Breast epithelium (tissue), 4 donors: ENCODE results near the gene ZG16B. TPM values are rescaled to one million over a fixed set of nuclear protein-coding genes. Genes with fewer than 3 reads are reported as not detected.

ENCODE experiments used
- DNase-seq, 2 donors: peaks; one replicate each; pipeline ENCODE4 v3.0.0-alpha.2; 2019; ENCODE audit warnings: low spot score in 2 of 2
- H3K27ac ChIP-seq, 2 donors: fragments of 200-600 bp; sonication (generic) in 1 of 2; one replicate each; pipeline ENCODE4 v1.5.1; 2016 to 2019; ENCODE audit warnings: mild to moderate bottlenecking in 1 of 2
- H3K27me3 ChIP-seq, 2 donors: fragments of 200-600 bp; sonication (generic) in 1 of 2; one replicate each; pipeline versions ENCODE4 v1.5.1 to v1.6.0; 2017 to 2019; ENCODE audit warnings: control low read depth in 1 of 2, mild to moderate bottlenecking in 1 of 2
- H3K36me3 ChIP-seq: fragments of 200-600 bp; one replicate; pipeline ENCODE4 v1.5.1; 2019
- H3K4me1 ChIP-seq, 2 donors: fragments of 200-600 bp; sonication (generic); one replicate each; pipeline ENCODE4 v1.5.1; 2016 to 2019; ENCODE audit warnings: control low read depth in 1 of 2
- H3K4me3 ChIP-seq, 3 donors: fragments of 200-600 bp; sonication (generic); 1 replicate in 2 of 3; 2 replicates in 1 of 3; pipeline ENCODE4 v1.5.1; 2016 to 2019; ENCODE audit warnings: mild to moderate bottlenecking in 3 of 3, moderate library complexity in 2 of 3
- H3K9me3 ChIP-seq, 2 donors: fragments of 200-600 bp; sonication (generic) in 1 of 2; one replicate each; pipeline ENCODE4 v1.5.1; 2016 to 2019; ENCODE audit warnings: control low read depth in 1 of 2
- POLR2A ChIP-seq: fragments of 450-650 bp; IDR thresholded peaks from one replicate; pipeline ENCODE4 v1.6.1; 2016; ENCODE audit warnings: antibody characterized with exemption, mild to moderate bottlenecking, moderate library complexity
- POLR2AphosphoS5 ChIP-seq, 3 donors: sonication (generic); formaldehyde crosslinking; IDR thresholded peaks; one replicate each; pipeline ENCODE4 v1.6.1; 2017; ENCODE audit warnings: antibody characterized with exemption in 3 of 3
- intact Hi-C: fragments of 100-400 bp; cut with DNase I; formaldehyde crosslinking; loops from one replicate; pipeline ENCODE4 v1.15.1; 2023; ENCODE audit warnings: low total_unique reads
- total RNA-seq, 3 donors: library from RNA; depleted of rRNA; stranded (reverse); fragments of >200 nt; gene quantifications; one replicate each; pipeline ENCODE4 v1.1.0, GENCODE V29; 2016
- TF ChIP-seq, protein P1 (sequence below), 3 donors: fragments of 450-650 bp; IDR thresholded peaks; one replicate each; pipeline ENCODE4 v1.5.1; 2016 to 2017; ENCODE audit warnings: antibody characterized with exemption in 3 of 3, mild to moderate bottlenecking in 3 of 3, moderate library complexity in 3 of 3

The ZG16B gene
- total RNA-seq, 3 donors from 2014 or later: 24.6 to 46.5 TPM; not detected in 1

DNA sequence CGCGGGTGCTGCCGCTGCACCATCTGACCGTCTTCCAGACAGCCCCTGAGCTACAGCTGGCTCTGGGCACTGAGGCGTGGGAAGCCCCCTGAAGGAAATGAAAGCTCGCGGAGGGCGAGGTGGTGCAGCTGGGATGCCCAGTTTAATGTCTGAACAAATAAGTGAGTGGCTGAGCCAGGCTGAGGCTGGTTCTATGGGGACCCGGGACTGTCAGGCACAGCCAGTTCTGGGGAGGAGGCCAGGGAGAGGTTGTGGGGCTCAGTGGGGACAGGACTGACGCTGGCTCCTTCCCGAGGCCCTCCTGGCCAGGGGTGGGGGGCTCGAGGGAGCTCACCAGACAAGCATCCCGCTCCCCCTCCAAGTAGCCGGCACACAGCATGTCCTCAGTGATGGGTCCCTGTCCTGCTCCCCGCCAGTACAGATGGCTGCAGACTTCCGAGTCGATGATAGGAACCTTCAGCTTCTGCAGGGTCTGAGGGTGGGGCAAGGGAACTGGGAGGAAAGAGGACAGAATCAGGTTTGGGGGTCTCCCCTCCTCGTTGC is 23.5 kb downstream of the ZG16B start:
- intact Hi-C loops: loop anchor here (10.0 kb wide), 1 partner anchor 99 kb away; the partner anchor contains the start of gene SRRM2
- Histone ChIP-seq H3K4me3 (no peak overlapping the region), H3K9me3 (peaks cover 0 to 8% of the 10 kb centered on the region in 2 donors), H3K36me3 (no peaks in the 10 kb centered on the region), H3K4me1 (no peaks in the 10 kb centered on the region), H3K27ac (no peak overlapping the region), H3K27me3 (peaks cover 0 to 14% of the 10 kb centered on the region in 2 donors)
- no peak for DNase-seq
- TF ChIP-seq POLR2A (no peak), POLR2AphosphoS5 (IDR thresholded peaks at IDR 0.05) (no peak)
- TF ChIP-seq, protein P1, sequence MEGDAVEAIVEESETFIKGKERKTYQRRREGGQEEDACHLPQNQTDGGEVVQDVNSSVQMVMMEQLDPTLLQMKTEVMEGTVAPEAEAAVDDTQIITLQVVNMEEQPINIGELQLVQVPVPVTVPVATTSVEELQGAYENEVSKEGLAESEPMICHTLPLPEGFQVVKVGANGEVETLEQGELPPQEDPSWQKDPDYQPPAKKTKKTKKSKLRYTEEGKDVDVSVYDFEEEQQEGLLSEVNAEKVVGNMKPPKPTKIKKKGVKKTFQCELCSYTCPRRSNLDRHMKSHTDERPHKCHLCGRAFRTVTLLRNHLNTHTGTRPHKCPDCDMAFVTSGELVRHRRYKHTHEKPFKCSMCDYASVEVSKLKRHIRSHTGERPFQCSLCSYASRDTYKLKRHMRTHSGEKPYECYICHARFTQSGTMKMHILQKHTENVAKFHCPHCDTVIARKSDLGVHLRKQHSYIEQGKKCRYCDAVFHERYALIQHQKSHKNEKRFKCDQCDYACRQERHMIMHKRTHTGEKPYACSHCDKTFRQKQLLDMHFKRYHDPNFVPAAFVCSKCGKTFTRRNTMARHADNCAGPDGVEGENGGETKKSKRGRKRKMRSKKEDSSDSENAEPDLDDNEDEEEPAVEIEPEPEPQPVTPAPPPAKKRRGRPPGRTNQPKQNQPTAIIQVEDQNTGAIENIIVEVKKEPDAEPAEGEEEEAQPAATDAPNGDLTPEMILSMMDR (IDR thresholded peaks at IDR 0.05): no peak

DNA sequence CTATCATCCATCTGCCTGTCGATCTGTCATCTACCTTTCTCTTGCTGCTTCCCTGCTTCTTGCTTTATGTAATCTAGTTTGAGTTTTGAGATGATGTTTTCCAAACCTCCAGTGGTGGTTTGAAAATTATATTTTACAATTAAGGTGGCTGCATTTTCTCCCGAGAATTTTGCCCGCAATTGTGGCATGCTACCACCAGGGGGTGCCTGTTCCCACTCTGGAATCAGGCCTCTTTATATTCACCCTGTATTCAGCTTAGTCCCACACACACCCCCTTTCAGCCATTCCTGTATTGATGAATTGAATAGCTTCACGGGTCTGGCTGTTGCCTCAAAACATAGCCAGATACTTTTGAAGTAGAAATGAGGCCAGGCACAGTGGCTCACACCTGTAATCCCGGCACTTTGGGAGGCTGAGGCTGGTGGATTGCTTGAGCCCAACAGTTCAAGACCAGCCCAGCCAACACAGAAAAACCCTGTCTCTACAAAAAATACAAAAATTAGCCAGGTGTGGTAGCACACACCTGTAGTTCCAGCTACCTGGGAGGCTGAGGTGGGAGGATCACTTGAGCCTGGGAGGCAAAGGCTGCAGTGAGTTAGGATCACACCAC is 24.7 kb downstream of the ZG16B start:
- no peaks in the 10 kb centered on the region for H3K36me3 ChIP-seq
- peaks cover 0 to 8% of the 10 kb centered on the region in 2 donors for H3K9me3 ChIP-seq
- no peak overlapping the region for H3K27ac ChIP-seq
- no peak for DNase-seq
- peaks cover 0 to 9% of the 10 kb centered on the region in 2 donors for H3K27me3 ChIP-seq
- no peaks in the 10 kb centered on the region for H3K4me1 ChIP-seq
- intact Hi-C loops: loop anchor here (10.0 kb wide), 1 partner anchor 100 kb away; the partner anchor contains the start of gene SRRM2
- TF ChIP-seq, protein P1 (IDR thresholded peaks at IDR 0.05): peak; percentile 20 to 30 (median 29)
- TF ChIP-seq POLR2A: no peak
- no peak overlapping the region for H3K4me3 ChIP-seq

- Histone ChIP-seq H3K27me3 (peaks cover 0 to 7% of the 10 kb centered on the region in 2 donors), H3K4me1 (no peaks in the 10 kb centered on the region), H3K27ac (no peak overlapping the region), H3K4me3 (no peak overlapping the region), H3K9me3 (peaks cover 0 to 8% of the 10 kb centered on the region in 2 donors), H3K36me3 (no peaks in the 10 kb centered on the region)
- TF ChIP-seq POLR2A: no peak
- no peak for TF ChIP-seq POLR2AphosphoS5 (IDR thresholded peaks at IDR 0.05)
- TF ChIP-seq, protein P1 (IDR thresholded peaks at IDR 0.05): no peak
- DNase-seq: no peak
- intact Hi-C loops: loop anchor here (10.0 kb wide), 1 partner anchor 101 kb away; the partner anchor contains the start of gene SRRM2
Measured at GRCh38 chr16:2855536-2855935, 25.4 kb downstream of the ZG16B start.

DNA sequence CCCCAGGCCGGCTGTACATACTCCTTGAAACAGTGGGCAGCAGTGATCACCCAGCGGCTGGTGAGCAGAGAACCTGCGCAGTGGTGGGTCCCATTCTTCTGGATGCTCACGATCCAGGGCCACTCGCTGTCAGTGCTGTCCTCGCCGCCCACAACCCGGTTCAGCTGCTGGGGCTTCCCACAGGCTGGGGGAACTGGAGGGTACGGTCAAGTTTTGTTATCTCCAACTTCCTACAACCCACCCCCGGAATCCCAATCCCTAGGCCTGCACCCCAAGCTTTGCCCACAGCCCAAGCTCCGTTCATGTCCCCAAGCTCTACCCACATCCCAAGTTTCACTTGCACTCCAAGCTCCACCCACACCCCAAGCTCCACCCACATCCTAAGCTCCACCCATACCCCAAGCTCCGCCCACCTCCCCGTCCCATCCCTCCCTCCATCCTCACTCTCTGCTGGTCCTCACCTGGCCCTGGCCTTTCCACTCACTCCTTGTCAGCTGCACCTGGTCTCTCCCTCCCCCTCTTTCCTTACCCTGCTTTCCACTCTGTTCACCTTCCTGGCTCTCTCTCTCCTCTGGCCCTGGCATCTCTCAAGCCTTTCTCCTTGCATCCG is 26.1 kb downstream of the ZG16B start:
- Histone ChIP-seq H3K27ac (peak overlapping the region; percentile 91 to 93), H3K4me3 (no peak overlapping the region), H3K27me3 (peaks cover 0 to 7% of the 10 kb centered on the region in 2 donors), H3K36me3 (no peaks in the 10 kb centered on the region), H3K4me1 (no peaks in the 10 kb centered on the region), H3K9me3 (peaks cover 0 to 12% of the 10 kb centered on the region in 2 donors)
- intact Hi-C loops: loop anchor here (10.0 kb wide), 1 partner anchor 101 kb away; the partner anchor contains the start of gene SRRM2
- TF ChIP-seq POLR2AphosphoS5 (IDR thresholded peaks at IDR 0.05) (no peak), POLR2A (no peak)
- TF ChIP-seq, protein P1 (IDR thresholded peaks at IDR 0.05): no peak
- DNase-seq: no peak
